Endothelial cell of umbilical vein (primary cell): Measurements from ENCODE around the gene KLRF1. TPM values are rescaled to one million over a fixed set of nuclear protein-coding genes. Genes with fewer than 3 reads are reported as not detected.

Experiments
- BruUV-seq: library from RNA; stranded (reverse); fragments of 400-500 nt; replicated peaks from 2 replicates; lab custom pipeline; 2021; lab: Mats Ljungman, UMichigan
- CTCF ChIA-PET: fragments of 300-600, 350-600 bp; sonication (Branson Sonifier 250); formaldehyde crosslinking; loops from one replicate; lab custom pipeline; 2021; ENCODE audit warnings: antibody characterized with exemption, inconsistent platforms; lab: Charles Lee
- POLR2A ChIA-PET: fragments of 300-600, 350-600 bp; sonication (Branson Sonifier 250); formaldehyde crosslinking; loops from one replicate; lab custom pipeline; 2021; ENCODE audit warnings: antibody characterized with exemption, inconsistent platforms; lab: Charles Lee
- DNase-seq: peaks from one replicate; pipeline ENCODE4 v3.0.0-alpha.2; 2011; ENCODE audit warnings: low read depth, low spot score
- FAIRE-seq: peaks from 2 replicates; lab custom pipeline; 2011; peaks lifted over from hg19 to GRCh38; lab: Jason Lieb, UNC
- H2AFZ ChIP-seq: 2 replicates; pipeline ENCODE4 v1.6.0; 2012; ENCODE audit warnings: low read depth, low read length, control low read depth, inconsistent platforms
- H3K27ac ChIP-seq: 2 replicates; pipeline ENCODE4 v1.5.1; 2011; ENCODE audit warnings: low read depth, mild to moderate bottlenecking, control low read depth, low read length, moderate library complexity; ENCODE audit not compliant: insufficient read depth
- H3K27me3 ChIP-seq, 2 experiments: 2 replicates each; pipeline versions ENCODE4 v1.6.0 to v1.6.1; 2011; ENCODE audit warnings: low read length in 2 of 2, mixed read lengths in 1 of 2; ENCODE audit not compliant: control insufficient read depth in 2 of 2, insufficient read depth in 2 of 2
- H3K36me3 ChIP-seq, 2 experiments: 2 replicates in 1 of 2; 3 replicates in 1 of 2; pipeline ENCODE4 v1.5.1; 2011; ENCODE audit warnings: low read length in 2 of 2, mild to moderate bottlenecking in 1 of 2, moderate library complexity in 1 of 2; ENCODE audit not compliant: control insufficient read depth in 2 of 2, insufficient read depth in 2 of 2; ENCODE audit errors: extremely low read depth in 1 of 2
- H3K4me1 ChIP-seq: 3 replicates; pipeline ENCODE4 v1.5.1; 2011; ENCODE audit warnings: mild to moderate bottlenecking, low read length; ENCODE audit not compliant: control insufficient read depth, insufficient read depth; ENCODE audit errors: extremely low read depth
- H3K4me2 ChIP-seq: 2 replicates; pipeline ENCODE4 v1.6.1; 2011; ENCODE audit warnings: low read length, control low read depth, mixed read lengths; ENCODE audit not compliant: insufficient read depth
- H3K4me3 ChIP-seq, 3 experiments: fragments of 200-600 bp in 1 of 3; sonication (generic), shearing (Covaris generic) in 1 of 3; replicated peaks in 1 of 3; 2 replicates each; pipeline ENCODE4 v1.5.1; 2011 to 2016; ENCODE audit warnings: control low read depth in 3 of 3, low read length in 3 of 3, mild to moderate bottlenecking in 2 of 3, inconsistent platforms in 1 of 3, low read depth in 1 of 3, moderate library complexity in 1 of 3; ENCODE audit not compliant: insufficient read depth in 1 of 3
- H3K79me2 ChIP-seq: 2 replicates; pipeline ENCODE4 v1.6.0; 2012; ENCODE audit warnings: low read length, inconsistent platforms; ENCODE audit not compliant: control insufficient read depth, insufficient read depth
- H3K9ac ChIP-seq: replicated peaks from 2 replicates; pipeline ENCODE3; 2011; ENCODE audit warnings: low read length, control low read depth; ENCODE audit not compliant: insufficient read depth; ENCODE audit errors: extremely low read depth
- H3K9me1 ChIP-seq: replicated peaks from 3 replicates; pipeline ENCODE4 v1.6.0; 2011; ENCODE audit warnings: mild to moderate bottlenecking, low read length; ENCODE audit not compliant: control insufficient read depth, insufficient read depth; ENCODE audit errors: extremely low read depth
- H3K9me3 ChIP-seq: replicated peaks from 2 replicates; pipeline ENCODE4 v1.5.1; 2012; ENCODE audit warnings: low read length, inconsistent platforms; ENCODE audit not compliant: control insufficient read depth, insufficient read depth
- H4K20me1 ChIP-seq: replicated peaks from 2 replicates; pipeline ENCODE3; 2011; ENCODE audit warnings: mild to moderate bottlenecking, low read length; ENCODE audit not compliant: control insufficient read depth, insufficient read depth; ENCODE audit errors: extremely low read depth
- EZH2 ChIP-seq: IDR thresholded peaks from 2 replicates; pipeline ENCODE4 v1.6.1; 2012; ENCODE audit warnings: borderline replicate concordance, low read depth, mild to moderate bottlenecking, moderate library complexity, low read length, inconsistent platforms; ENCODE audit not compliant: severe bottlenecking
- FOS ChIP-seq: IDR thresholded peaks from 2 replicates; pipeline ENCODE4 v1.6.1; 2011; ENCODE audit warnings: mild to moderate bottlenecking, low read length, moderate library complexity, borderline replicate concordance; ENCODE audit not compliant: insufficient read depth
- JUN ChIP-seq: IDR thresholded peaks from 2 replicates; pipeline ENCODE4 v1.6.1; 2011; ENCODE audit warnings: borderline replicate concordance, low read depth; ENCODE audit not compliant: insufficient read length, insufficient read depth
- MYC ChIP-seq: IDR thresholded peaks from one replicate; pipeline ENCODE4 v1.6.1; 2011; ENCODE audit warnings: mild to moderate bottlenecking, low read depth, low read length
- POLR2A ChIP-seq: IDR thresholded peaks from 2 replicates; pipeline ENCODE4 v1.6.1; 2012; ENCODE audit warnings: low read depth, mild to moderate bottlenecking, control low read depth, low read length
- dilution Hi-C: fragments of 300-500 bp; cut with MboI; formaldehyde crosslinking; loops from one replicate; pipeline ENCODE4 v1.15.0; 2019; ENCODE audit warnings: low sequenced_read_pairs; ENCODE audit not compliant: extremely low pct_ligation_motif_present
- intact Hi-C: fragments of 100-400 bp; cut with micrococcal nuclease; formaldehyde crosslinking; loops from one replicate; pipeline ENCODE4 v1.10.0; 2022
- polyA plus RNA-seq, 4 experiments: library from polyadenylated mRNA; depleted of rRNA in 3 of 4; stranded (reverse) in 3 of 4; unstranded in 1 of 4; fragments of >200 nt; gene quantifications; 2 replicates each; pipeline versions ENCODE4 v1.2.1 to v1.2.3, GENCODE V29; 2011 to 2012; ENCODE audit warnings: missing spikeins in 1 of 4
- total RNA-seq: library from RNA; stranded (reverse); gene quantifications from 2 replicates; pipeline ENCODE4 v1.2.3, GENCODE V29; 2021
- TF ChIP-seq, protein P1 (sequence below), 2 donors: IDR thresholded peaks; 1 replicate in 1 of 2; 2 replicates in 1 of 2; pipeline ENCODE4 v1.5.1; 2011; ENCODE audit warnings: low read length in 2 of 2, mild to moderate bottlenecking in 2 of 2, moderate library complexity in 2 of 2, control low read depth in 1 of 2, inconsistent platforms in 1 of 2, low read depth in 1 of 2; ENCODE audit not compliant: insufficient read depth in 1 of 2; ENCODE audit errors: extremely low read depth in 1 of 2

The KLRF1 gene
- total and polyA plus RNA-seq, 2 donors (not counting 3 experiments of a cell fraction or from before 2014, with no cell fraction given), result not detected

DNA sequence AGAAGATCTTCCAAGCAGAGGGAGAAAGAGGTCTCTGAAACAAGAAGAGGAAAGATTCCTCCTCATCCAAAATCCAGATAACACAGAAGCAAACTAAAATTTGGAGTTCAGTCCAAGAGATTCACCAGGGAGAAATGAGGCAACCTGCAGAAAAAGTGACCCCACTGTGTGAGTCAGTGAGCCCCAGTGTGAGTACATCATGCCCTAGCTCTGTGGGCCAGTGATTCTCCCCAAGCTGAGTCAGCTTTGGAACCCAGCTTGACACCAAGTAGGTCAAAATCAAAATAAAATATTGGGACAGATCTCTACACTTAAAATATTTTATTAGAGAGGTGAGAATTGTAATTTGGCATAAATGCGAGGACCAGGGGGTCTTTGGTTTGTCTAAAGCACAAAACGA, 24.6 kb downstream of the KLRF1 start:
- no peak overlapping the region for H3K27ac ChIP-seq

GRCh38 chr12:9856151-9856550, 28.9 kb downstream of the KLRF1 start:
- H3K27me3 ChIP-seq, result no peaks in the 10 kb centered on the region
- CTCF ChIA-PET, result interaction anchor here (0.8 to 1.4 kb wide), 2 partner anchors 26 to 113 kb away, joined by 4 to 5 read pairs; no protein-coding TSS in a partner anchor
- no peaks in the 10 kb centered on the region for H3K79me2 ChIP-seq
- TF ChIP-seq FOS (no peak), POLR2A (no peak), MYC (no peak), JUN (no peak)
- POLR2A ChIA-PET, result no interaction called here
- no peaks in the 10 kb centered on the region for H3K9me3 ChIP-seq
- intact Hi-C loops, result no loop called here
- FAIRE-seq (no peak), DNase-seq (no peak)
- BruUV-seq, result no TSS peak
- H3K4me1 ChIP-seq, result no peaks in the 10 kb centered on the region
- H4K20me1 ChIP-seq, result no peaks in the 10 kb centered on the region
- H3K4me3 ChIP-seq, result no peak overlapping the region
- dilution Hi-C loops, result no loop called here
- no peak overlapping the region for H2AFZ ChIP-seq
- H3K9me1 ChIP-seq, result no peaks in the 10 kb centered on the region
- no peak overlapping the region for H3K27ac ChIP-seq
- no peaks in the 10 kb centered on the region for H3K36me3 ChIP-seq
- no peak overlapping the region for H3K9ac ChIP-seq
- H3K4me2 ChIP-seq, result no peak overlapping the region

More for the DNA sequence above, 24.6 kb downstream of the KLRF1 start:
- no peak overlapping the region for H2AFZ ChIP-seq
- no peaks in the 10 kb centered on the region for H4K20me1 ChIP-seq
- DNase-seq (no peak), FAIRE-seq (no peak)
- CTCF ChIA-PET, result interaction anchor here (0.9 kb wide), 1 partner anchor 15 kb away, joined by 3 read pairs; no protein-coding TSS in a partner anchor
- no peaks in the 10 kb centered on the region for H3K9me1 ChIP-seq
- H3K9ac ChIP-seq, result no peak overlapping the region
- POLR2A ChIA-PET, result no interaction called here
- H3K36me3 ChIP-seq, result no peaks in the 10 kb centered on the region
- dilution Hi-C loops (no loop called here), intact Hi-C loops (no loop called here)
- no peak overlapping the region for H3K4me3 ChIP-seq
- H3K4me2 ChIP-seq, result no peak overlapping the region
- BruUV-seq, result no TSS peak
- no peaks in the 10 kb centered on the region for H3K4me1 ChIP-seq
- H3K9me3 ChIP-seq, result no peaks in the 10 kb centered on the region
- TF ChIP-seq, protein P1, sequence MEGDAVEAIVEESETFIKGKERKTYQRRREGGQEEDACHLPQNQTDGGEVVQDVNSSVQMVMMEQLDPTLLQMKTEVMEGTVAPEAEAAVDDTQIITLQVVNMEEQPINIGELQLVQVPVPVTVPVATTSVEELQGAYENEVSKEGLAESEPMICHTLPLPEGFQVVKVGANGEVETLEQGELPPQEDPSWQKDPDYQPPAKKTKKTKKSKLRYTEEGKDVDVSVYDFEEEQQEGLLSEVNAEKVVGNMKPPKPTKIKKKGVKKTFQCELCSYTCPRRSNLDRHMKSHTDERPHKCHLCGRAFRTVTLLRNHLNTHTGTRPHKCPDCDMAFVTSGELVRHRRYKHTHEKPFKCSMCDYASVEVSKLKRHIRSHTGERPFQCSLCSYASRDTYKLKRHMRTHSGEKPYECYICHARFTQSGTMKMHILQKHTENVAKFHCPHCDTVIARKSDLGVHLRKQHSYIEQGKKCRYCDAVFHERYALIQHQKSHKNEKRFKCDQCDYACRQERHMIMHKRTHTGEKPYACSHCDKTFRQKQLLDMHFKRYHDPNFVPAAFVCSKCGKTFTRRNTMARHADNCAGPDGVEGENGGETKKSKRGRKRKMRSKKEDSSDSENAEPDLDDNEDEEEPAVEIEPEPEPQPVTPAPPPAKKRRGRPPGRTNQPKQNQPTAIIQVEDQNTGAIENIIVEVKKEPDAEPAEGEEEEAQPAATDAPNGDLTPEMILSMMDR (IDR thresholded peaks at IDR 0.05; ENCODE audit: extremely low read depth in 1 of 2, insufficient read depth in 1 of 2, low read depth in 1 of 2, low read length in 2 of 2), result no peak
- TF ChIP-seq JUN (no peak), EZH2 (no peak)
- H3K79me2 ChIP-seq, result no peaks in the 10 kb centered on the region
- H3K27me3 ChIP-seq, result no peaks in the 10 kb centered on the region
